GM15510 (cell line): ENCODE measurements around the gene OR2AK2.

Experiments
- POLR2A ChIP-seq: IDR thresholded peaks from 3 replicates; pipeline ENCODE4 v1.6.1; 2011; ENCODE audit warnings: borderline replicate concordance; ENCODE audit not compliant: insufficient read length; ENCODE audit errors: extremely low read depth

OR2AK2 gene

DNA sequence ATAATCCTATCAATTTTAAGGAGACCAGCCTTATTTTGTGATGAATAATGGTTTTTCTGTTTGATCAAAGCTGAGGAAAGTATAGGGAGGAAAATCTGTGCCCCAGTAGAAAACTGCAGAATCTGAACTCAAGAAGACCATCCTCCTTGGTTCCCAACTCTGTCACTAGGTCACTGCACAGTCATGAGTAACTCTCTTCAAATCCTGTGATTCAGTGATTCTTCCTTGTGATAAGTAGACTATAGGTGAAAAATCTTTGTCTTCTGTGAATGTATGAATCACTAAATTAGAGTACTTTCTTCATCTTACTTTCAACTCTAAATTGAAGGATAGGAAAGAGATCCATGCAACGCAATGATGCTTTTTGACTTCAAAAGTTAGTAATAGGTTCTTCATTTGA, 35.1 kb downstream of the OR2AK2 start:
- TF ChIP-seq POLR2A, result no peak

DNA sequence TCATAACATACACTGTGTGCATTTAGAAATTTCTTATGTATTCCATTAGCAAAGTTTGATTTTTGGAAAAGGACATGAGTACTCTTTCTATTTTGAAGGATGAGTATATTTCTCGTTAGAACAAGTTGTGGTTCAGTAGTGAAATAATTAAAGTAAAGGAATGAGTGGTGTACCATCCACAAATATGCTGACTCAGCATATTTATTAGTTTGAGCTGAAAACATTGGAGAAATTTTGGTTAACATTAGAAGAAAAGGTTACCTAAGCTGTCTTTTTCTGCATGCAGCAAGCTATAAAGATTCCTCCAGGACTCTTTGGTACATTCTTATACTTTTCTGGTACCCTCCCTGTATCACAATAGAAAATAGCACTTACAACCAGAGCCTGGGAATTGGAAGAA, 42.7 kb downstream of the OR2AK2 start:
- no peak for TF ChIP-seq POLR2A

DNA sequence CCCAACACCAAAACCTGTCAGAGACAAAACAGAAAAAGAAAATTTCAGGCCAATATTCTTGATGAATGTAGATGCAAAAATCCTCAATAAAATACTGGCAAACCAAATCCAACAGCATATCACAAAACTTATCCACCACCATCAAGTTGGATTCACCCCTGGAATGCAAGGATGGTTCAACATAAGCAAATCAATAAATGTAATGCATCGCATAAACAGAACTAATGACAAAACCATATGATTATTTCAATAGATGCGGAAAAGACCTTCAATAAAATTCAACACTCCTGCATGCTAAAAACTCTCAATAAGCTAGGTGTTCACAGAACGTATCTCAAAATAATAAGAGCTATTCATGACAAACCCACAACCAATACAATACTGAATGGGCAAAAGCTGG, 44.6 kb downstream of the OR2AK2 start:
- no peak for TF ChIP-seq POLR2A

DNA sequence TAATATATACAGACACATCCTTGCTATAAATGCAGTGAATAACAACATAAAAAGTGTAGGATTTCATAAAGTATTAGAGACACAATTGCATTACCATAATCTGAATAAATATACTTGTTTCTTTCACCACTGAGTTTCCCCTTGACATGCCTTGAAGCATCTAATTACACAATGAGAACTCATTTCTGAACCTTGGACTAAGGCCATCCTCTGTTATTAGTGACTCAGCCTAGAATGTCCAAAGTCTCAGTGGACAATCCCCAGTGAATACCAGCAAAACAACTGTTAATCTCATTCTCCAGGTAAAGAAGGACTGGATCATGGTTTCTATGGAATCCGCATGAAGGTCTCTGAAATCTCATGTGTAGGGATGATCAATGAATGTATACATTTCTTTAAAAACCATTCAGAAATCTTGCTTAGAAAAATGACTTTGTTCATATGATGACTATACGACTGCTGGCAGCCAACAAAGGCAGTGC, 48.2 kb downstream of the OR2AK2 start, which contains the start of gene OR2L5:
Gene OR2L5 (plus strand): TSS at position 432 of the 482 bp plus-strand sequence. CDS start 8,288 bp downstream, outside the sequence.
- no peak for TF ChIP-seq POLR2A

DNA sequence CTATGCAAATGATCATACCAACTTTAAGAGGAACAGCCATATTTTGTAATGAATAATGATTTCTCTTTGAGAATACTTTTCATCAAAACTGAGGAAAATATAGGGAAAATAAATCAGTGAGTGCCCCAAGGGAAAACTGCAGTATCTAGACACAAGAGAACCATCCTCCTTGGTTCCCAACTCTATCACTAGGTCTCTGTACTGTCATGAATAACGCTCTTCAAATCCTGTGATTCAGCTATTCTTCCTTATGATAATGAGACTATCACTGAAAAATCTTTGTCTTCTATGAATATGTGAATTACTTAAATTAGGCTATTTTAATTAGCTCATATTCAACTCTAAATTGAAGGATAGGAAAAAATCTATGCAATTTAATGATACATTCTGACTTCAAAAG, 50.8 kb downstream of the OR2AK2 start:
- no peak for TF ChIP-seq POLR2A
